GM19463 (cell line): ENCODE results near the gene CFAP20DC.
"Not testable (repeated sequence)": the region's sequence is repeated elsewhere in the genome, so short reads cannot be mapped to it uniquely, and the experiment has no call there.

Experiments used
- ATAC-seq: cut with Tn5 transposase; IDR thresholded peaks from one replicate; pipeline ENCODE4 v1.9.1; 2021; ENCODE audit warnings: mild to moderate bottlenecking, moderate library complexity; ENCODE audit not compliant: unreplicated experiment

Gene CFAP20DC

GRCh38 chr3:59023612-59024011 is 26.2 kb downstream of the CFAP20DC start:
- no peak for ATAC-seq

- no peak for ATAC-seq
Measured at GRCh38 chr3:59017617-59017984, 32.2 kb downstream of the CFAP20DC start.

- no peak for ATAC-seq
Measured at GRCh38 chr3:59016930-59017616, 32.8 kb downstream of the CFAP20DC start.

- no peak for ATAC-seq
Measured at GRCh38 chr3:59013611-59014010, 36.2 kb downstream of the CFAP20DC start.

- peak; percentile 61 for ATAC-seq
Measured at GRCh38 chr3:59006634-59007517, 42.9 kb downstream of the CFAP20DC start.

- no peak for ATAC-seq
Measured at GRCh38 chr3:59001675-59002074, 48.1 kb downstream of the CFAP20DC start.

GRCh38 chr3:58999774-59000160 is 50.1 kb downstream of the CFAP20DC start:
- ATAC-seq, result no peak

GRCh38 chr3:58999134-58999773 is 50.6 kb downstream of the CFAP20DC start:
- ATAC-seq, result no peak

- ATAC-seq, result no peak
Measured at GRCh38 chr3:58998476-58999117, 51.2 kb downstream of the CFAP20DC start.

- no peak for ATAC-seq
Measured at GRCh38 chr3:58996730-58997129, 53.1 kb downstream of the CFAP20DC start.

GRCh38 chr3:58994746-58995330 is 55.0 kb downstream of the CFAP20DC start:
- ATAC-seq, result no peak

GRCh38 chr3:58993547-58993946 is 56.3 kb downstream of the CFAP20DC start:
- ATAC-seq, result no peak

GRCh38 chr3:58991623-58992022 is 58.2 kb downstream of the CFAP20DC start:
- no peak for ATAC-seq

GRCh38 chr3:58991026-58991425 is 58.8 kb downstream of the CFAP20DC start:
- ATAC-seq, result no peak

GRCh38 chr3:58989955-58990354 is 59.9 kb downstream of the CFAP20DC start:
- ATAC-seq, result no peak

- ATAC-seq, result no peak
Measured at GRCh38 chr3:58989163-58989562, 60.7 kb downstream of the CFAP20DC start.

GRCh38 chr3:58988041-58988440 is 61.8 kb downstream of the CFAP20DC start:
- no peak for ATAC-seq

GRCh38 chr3:58986654-58987053 is 63.2 kb downstream of the CFAP20DC start:
- ATAC-seq, result no peak

GRCh38 chr3:58979840-58980239 is 70.0 kb downstream of the CFAP20DC start:
- ATAC-seq, result no peak

GRCh38 chr3:58973796-58974195 is 76.0 kb downstream of the CFAP20DC start:
- no peak for ATAC-seq

GRCh38 chr3:58967866-58968265 is 82.0 kb downstream of the CFAP20DC start:
- not testable (repeated sequence) for ATAC-seq
